WERI-Rb-1 (cell line): Measurements from ENCODE around the gene RICTOR.
A peak's percentile ranks its signal among the peaks of the same experiment; 100 is the strongest.
"Not testable (repeated sequence)": the region's sequence is repeated elsewhere in the genome, so short reads cannot be mapped to it uniquely, and the experiment has no call there.

ENCODE experiments used
- DNase-seq: peaks from one replicate; pipeline ENCODE4 v3.0.0-alpha.2; 2020
- H3K27ac ChIP-seq: fragments of 250-450 bp; sonication (Bioruptor Pico); 2 replicates; pipeline ENCODE4 v1.5.1; 2020; ENCODE audit warnings: mild to moderate bottlenecking, moderate library complexity
- H3K27me3 ChIP-seq: fragments of 250-450 bp; sonication (Bioruptor Pico); 2 replicates; pipeline ENCODE4 v1.5.1; 2021; ENCODE audit warnings: mild to moderate bottlenecking, low read depth, moderate library complexity; ENCODE audit not compliant: insufficient read depth, severe bottlenecking
- H3K36me3 ChIP-seq: fragments of 250-450 bp; sonication (Bioruptor Pico); 2 replicates; pipeline ENCODE4 v1.5.1; 2020; ENCODE audit warnings: mild to moderate bottlenecking, moderate library complexity
- H3K4me3 ChIP-seq: 2 replicates; pipeline ENCODE4 v1.5.1; 2011; ENCODE audit warnings: low read depth, mild to moderate bottlenecking, control low read depth, low read length
- H3K9me3 ChIP-seq: fragments of 250-450 bp; sonication (Bioruptor Pico); 2 replicates; pipeline ENCODE4 v1.5.1; 2021; ENCODE audit warnings: mild to moderate bottlenecking, moderate library complexity; ENCODE audit not compliant: severe bottlenecking
- TF ChIP-seq, protein P1 (sequence below): IDR thresholded peaks from 2 replicates; pipeline ENCODE4 v1.5.1; 2011; ENCODE audit warnings: low read depth, mild to moderate bottlenecking, control low read depth, inconsistent platforms, low read length

Gene RICTOR

DNA sequence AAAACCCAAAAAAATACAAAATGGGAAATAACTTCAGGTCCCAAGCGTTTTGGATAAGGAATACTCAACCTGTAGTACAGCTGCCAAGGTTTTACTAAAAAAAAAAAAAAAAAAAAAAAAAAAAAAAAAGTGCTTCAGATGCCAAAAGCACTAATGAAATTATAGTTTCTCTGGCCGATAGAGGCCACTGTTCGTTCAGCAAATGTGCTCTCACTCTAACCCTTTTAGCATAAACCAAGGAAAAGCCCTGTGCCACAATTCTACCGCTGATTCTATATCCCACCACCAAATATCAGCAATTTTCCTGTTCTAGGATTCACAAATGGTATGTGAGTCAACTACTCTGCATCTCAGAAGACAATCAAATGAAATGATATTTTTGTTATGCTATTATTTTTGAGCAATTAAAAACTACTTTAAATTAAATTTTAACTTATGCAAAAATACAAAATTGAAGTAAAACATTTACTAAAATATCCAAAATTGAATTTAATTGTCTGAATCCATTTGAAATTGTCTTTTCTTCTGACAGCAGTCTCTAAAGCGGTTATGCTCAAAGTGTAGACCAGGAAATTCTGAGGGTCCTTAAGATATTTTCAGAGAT lies 79.8 kb downstream of the RICTOR start:
- no peak overlapping the region for H3K27ac ChIP-seq
- H3K27me3 ChIP-seq, result no peaks in the 10 kb centered on the region
- TF ChIP-seq, protein P1, sequence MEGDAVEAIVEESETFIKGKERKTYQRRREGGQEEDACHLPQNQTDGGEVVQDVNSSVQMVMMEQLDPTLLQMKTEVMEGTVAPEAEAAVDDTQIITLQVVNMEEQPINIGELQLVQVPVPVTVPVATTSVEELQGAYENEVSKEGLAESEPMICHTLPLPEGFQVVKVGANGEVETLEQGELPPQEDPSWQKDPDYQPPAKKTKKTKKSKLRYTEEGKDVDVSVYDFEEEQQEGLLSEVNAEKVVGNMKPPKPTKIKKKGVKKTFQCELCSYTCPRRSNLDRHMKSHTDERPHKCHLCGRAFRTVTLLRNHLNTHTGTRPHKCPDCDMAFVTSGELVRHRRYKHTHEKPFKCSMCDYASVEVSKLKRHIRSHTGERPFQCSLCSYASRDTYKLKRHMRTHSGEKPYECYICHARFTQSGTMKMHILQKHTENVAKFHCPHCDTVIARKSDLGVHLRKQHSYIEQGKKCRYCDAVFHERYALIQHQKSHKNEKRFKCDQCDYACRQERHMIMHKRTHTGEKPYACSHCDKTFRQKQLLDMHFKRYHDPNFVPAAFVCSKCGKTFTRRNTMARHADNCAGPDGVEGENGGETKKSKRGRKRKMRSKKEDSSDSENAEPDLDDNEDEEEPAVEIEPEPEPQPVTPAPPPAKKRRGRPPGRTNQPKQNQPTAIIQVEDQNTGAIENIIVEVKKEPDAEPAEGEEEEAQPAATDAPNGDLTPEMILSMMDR, result peak; percentile 33
- peak; percentile 43 for DNase-seq
- H3K36me3 ChIP-seq, result peaks cover 13% of the 10 kb centered on the region
- H3K4me3 ChIP-seq, result no peak overlapping the region
- H3K9me3 ChIP-seq, result no peaks in the 10 kb centered on the region

DNA sequence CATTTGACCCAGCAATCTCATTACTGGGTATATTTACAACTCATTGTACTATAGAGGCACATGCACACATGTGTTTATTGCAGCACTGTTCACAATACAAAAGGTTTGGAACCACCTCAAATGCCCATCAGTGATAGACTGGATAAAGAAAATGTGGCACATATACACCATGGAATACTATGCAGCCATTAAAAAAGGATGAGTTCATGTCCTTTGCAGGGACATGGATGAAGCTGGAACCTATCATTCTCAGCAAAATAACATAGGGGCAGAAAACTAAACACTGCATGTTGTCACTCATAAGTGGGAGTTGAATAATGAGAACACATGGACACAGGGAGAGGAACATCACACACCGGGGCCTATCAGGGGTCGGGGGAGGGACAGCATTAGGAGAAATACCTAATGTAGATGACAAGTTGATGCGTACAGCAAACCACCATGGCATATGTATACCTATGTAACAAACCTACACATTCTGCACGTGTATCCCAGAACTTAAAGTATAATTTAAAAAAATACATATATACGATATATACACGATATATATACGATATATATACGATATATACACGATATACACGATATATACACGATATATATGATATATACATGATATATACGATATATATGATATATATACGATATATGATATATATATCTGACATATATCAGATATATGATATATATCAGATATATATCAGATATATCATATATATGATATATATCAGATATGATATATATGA lies 84.1 kb downstream of the RICTOR start:
- not testable (repeated sequence) for H3K9me3 ChIP-seq, H3K27me3 ChIP-seq, H3K27ac ChIP-seq, DNase-seq, H3K4me3 ChIP-seq
- H3K36me3 ChIP-seq, result peaks cover 25% of the 10 kb centered on the region

DNA sequence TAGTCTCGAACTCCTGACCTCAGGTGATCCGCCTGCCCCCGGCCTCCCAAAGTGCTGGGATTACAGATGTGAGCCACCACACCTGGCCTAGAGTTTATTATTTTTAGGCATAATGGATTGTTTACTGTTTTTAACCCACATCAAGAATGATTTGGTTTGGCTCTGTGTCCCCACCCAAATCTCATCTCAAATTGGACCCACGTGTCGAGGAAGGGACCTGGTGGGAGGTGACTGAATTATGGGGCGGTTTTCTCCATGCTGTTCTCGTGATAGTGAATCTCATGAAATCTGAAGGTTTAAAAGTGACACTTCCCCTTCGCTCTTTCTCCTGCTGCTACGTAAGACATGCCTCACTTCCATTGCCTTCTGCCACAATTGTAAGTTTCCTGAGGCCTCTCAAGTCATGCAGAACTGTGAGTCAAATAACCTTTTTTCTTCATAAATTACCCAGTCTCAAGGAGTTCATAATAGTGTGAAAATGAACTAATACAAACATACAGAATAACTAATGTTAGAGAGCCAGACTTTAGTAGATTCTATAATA lies 88.2 kb downstream of the RICTOR start:
- no peak for DNase-seq
- H3K36me3 ChIP-seq, result peaks cover 25% of the 10 kb centered on the region
- no peak overlapping the region for H3K4me3 ChIP-seq
- H3K27me3 ChIP-seq, result no peaks in the 10 kb centered on the region
- TF ChIP-seq, protein P1, result no peak
- H3K27ac ChIP-seq, result no peak overlapping the region
- no peaks in the 10 kb centered on the region for H3K9me3 ChIP-seq

DNA sequence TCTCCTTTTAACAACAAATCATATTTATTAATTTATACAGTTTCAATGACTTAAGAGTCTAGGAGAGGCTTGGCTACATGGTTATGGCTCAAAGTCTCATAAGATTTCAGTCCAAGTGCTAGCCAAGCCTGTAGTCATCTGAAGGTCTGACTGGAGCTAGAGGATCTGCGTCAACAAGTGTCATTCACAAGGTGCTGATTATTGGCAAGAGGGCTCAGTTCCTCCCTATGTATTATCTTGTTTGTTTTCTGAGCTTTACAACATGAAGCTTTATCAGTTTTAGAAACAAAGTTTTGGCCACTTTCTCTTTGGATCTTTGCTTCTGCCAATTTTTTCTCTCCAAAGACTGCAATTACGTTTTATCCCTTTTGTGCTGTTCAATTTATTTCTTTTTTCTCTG lies 94.7 kb downstream of the RICTOR start:
- TF ChIP-seq, protein P1, result no peak
- no peak for DNase-seq
- Histone ChIP-seq H3K9me3 (no peaks in the 10 kb centered on the region), H3K27ac (no peak overlapping the region), H3K27me3 (no peaks in the 10 kb centered on the region), H3K36me3 (peaks cover 18% of the 10 kb centered on the region), H3K4me3 (no peak overlapping the region)

DNA sequence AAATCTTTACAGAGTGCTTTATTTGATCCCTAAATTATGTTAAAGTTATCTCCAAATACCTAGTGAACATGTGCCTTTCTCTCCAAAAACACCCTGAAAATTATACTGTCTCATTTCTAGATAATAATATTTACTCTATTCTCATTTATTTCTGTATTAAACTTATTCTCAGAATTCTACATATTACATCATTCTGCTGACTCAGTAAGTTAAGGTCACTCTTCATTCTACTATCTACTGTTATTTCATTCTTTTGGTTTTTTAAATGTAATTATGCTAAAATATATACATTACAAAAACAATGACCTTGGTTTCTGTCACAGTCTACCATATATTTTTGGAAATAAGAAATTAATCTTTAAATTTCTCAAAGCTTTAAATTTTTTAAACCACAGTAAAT lies 96.2 kb downstream of the RICTOR start:
- peaks cover 24% of the 10 kb centered on the region for H3K36me3 ChIP-seq
- no peak for DNase-seq
- no peak overlapping the region for H3K4me3 ChIP-seq

DNA sequence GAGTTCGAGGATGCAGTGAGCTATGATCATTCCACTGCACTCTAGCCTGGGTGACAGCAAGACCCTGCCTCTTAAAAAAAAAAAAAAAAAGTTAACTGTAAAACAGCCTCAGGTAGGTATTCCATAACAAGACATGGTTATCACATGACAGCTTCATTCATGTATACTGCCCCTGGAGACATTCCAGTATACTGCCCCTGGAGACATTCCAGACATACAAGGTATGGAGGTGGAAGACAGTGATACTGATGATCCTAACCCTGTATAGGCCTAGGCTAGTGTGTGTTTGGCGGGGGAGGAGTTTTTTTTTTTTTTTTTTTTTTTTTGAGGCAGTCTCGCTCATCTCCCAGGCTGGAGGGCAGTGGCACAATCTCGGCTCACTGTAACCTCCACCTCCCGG lies 105.5 kb downstream of the RICTOR start:
- Histone ChIP-seq H3K9me3 (no peaks in the 10 kb centered on the region), H3K36me3 (peaks cover 31% of the 10 kb centered on the region), H3K27me3 (no peaks in the 10 kb centered on the region), H3K27ac (no peak overlapping the region), H3K4me3 (no peak overlapping the region)
- DNase-seq, result no peak
- TF ChIP-seq, protein P1, result no peak

More for the DNA sequence above, 96.2 kb downstream of the RICTOR start:
- Histone ChIP-seq H3K27ac (no peak overlapping the region), H3K9me3 (no peaks in the 10 kb centered on the region), H3K27me3 (no peaks in the 10 kb centered on the region)
- TF ChIP-seq, protein P1, result no peak
